ENCODE results near the gene PDXDC1. TPM values are rescaled to one million over a fixed set of nuclear protein-coding genes. Genes with fewer than 3 reads are reported as not detected.
A peak's percentile ranks its signal among the peaks of the same experiment; 100 is the strongest.
"Not testable (repeated sequence)": the region's sequence is repeated elsewhere in the genome, so short reads cannot be mapped to it uniquely, and the experiment has no call there.

Gene PDXDC1
- total RNA-seq, 2 experiments from 2014 or later, result 64.0 to 75.0 TPM

- intact Hi-C loops (cut with DNase I, micrococcal nuclease); H3K27ac Mint-ChIP-seq; ATAC-seq (ENCODE audit: poor library complexity); H3K9me3 ChIP-seq (ENCODE audit: control insufficient read depth in 1 of 2, insufficient read depth in 1 of 2, low read length in 2 of 2); H3K4me1 Mint-ChIP-seq (ENCODE audit: low read depth); DNase-seq; H3K4me3 Mint-ChIP-seq; H3K27me3 ChIP-seq (ENCODE audit: control insufficient read depth in 1 of 2, insufficient read depth in 2 of 2, low read length in 2 of 2); H3K4me1 ChIP-seq (ENCODE audit: insufficient read depth, low read length); H3K9me3 Mint-ChIP-seq; POLR2A ChIA-PET; CTCF ChIA-PET; H3K4me3 ChIP-seq (ENCODE audit: low read length); H3K27ac ChIP-seq (ENCODE audit: low read depth in 1 of 2, low read length in 2 of 2); H3K27me3 Mint-ChIP-seq: not testable (repeated sequence)
- H3K36me3 ChIP-seq (ENCODE audit: insufficient read depth, low read length), result peaks cover 40% of the 10 kb centered on the region
- H3K36me3 Mint-ChIP-seq (ENCODE audit: low read depth), result peaks cover 83% of the 10 kb centered on the region
Measured at GRCh38 chr16:15065961-15066360, 91.1 kb downstream of the PDXDC1 start.

DNA sequence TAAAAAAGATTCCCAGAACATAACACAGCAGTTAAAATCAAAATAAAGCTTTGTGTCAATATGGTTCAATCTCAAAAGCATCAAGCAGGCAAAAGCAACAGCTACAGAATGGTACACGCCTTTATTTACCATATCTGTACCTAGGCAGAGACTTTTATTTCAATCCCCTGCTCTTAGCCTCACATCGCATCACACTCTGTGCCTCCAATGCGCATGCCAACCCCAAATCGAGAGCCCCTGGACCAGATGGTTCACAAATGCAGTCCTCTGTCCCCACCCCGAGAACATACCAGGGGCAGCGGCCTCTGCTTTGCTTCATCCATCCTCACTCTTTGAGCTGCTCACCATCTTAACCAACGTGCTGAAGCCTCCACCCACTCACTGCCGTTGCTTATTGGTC, 91.9 kb downstream of the PDXDC1 start:
- intact Hi-C loops (cut with DNase I, micrococcal nuclease); ATAC-seq (ENCODE audit: poor library complexity); H3K27ac ChIP-seq (ENCODE audit: low read depth in 1 of 2, low read length in 2 of 2); H3K27me3 Mint-ChIP-seq; H3K4me3 ChIP-seq (ENCODE audit: low read length); DNase-seq; H3K4me1 ChIP-seq (ENCODE audit: insufficient read depth, low read length); H3K9me3 Mint-ChIP-seq; H3K4me1 Mint-ChIP-seq (ENCODE audit: low read depth); POLR2A ChIA-PET; H3K27ac Mint-ChIP-seq; H3K27me3 ChIP-seq (ENCODE audit: control insufficient read depth in 1 of 2, insufficient read depth in 2 of 2, low read length in 2 of 2); H3K4me3 Mint-ChIP-seq; CTCF ChIA-PET; H3K9me3 ChIP-seq (ENCODE audit: control insufficient read depth in 1 of 2, insufficient read depth in 1 of 2, low read length in 2 of 2): not testable (repeated sequence)
- peaks cover 35% of the 10 kb centered on the region for H3K36me3 ChIP-seq (ENCODE audit: insufficient read depth, low read length)
- H3K36me3 Mint-ChIP-seq (ENCODE audit: low read depth), result peaks cover 80% of the 10 kb centered on the region

DNA sequence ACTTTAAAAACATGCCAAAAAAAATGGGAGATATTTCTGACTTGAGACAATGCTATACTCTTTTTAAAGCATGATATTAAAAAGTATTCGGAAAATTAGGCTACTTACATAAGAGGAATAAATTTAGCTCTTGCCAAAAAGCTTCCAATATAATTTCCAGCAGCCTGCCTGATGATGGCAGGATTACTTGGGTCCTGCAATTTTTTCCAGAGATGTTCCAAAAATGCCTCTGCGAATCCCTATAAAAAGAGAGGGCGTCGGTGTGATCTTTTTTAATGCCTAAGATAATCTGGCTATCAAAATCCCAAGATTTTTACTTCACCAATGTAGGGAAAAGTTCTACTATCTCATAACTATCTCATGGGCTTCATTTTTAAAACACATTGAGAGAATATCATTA, 96.2 kb downstream of the PDXDC1 start:
- H3K4me3 Mint-ChIP-seq; H3K27me3 Mint-ChIP-seq; H3K27ac ChIP-seq (ENCODE audit: low read depth in 1 of 2, low read length in 2 of 2); H3K4me1 Mint-ChIP-seq (ENCODE audit: low read depth); H3K4me3 ChIP-seq (ENCODE audit: low read length); ATAC-seq (ENCODE audit: poor library complexity); POLR2A ChIA-PET; H3K9me3 ChIP-seq (ENCODE audit: control insufficient read depth in 1 of 2, insufficient read depth in 1 of 2, low read length in 2 of 2); H3K9me3 Mint-ChIP-seq; intact Hi-C loops (cut with DNase I, micrococcal nuclease); H3K27ac Mint-ChIP-seq; DNase-seq; H3K4me1 ChIP-seq (ENCODE audit: insufficient read depth, low read length); H3K27me3 ChIP-seq (ENCODE audit: control insufficient read depth in 1 of 2, insufficient read depth in 2 of 2, low read length in 2 of 2): not testable (repeated sequence)
- CTCF ChIA-PET, result interaction anchor here (1.3 kb wide), 1 partner anchor 785 kb away, joined by 3 read pairs; no protein-coding TSS in a partner anchor
- peaks cover 79% of the 10 kb centered on the region for H3K36me3 Mint-ChIP-seq (ENCODE audit: low read depth)
- H3K36me3 ChIP-seq (ENCODE audit: insufficient read depth, low read length), result peaks cover 46% of the 10 kb centered on the region

DNA sequence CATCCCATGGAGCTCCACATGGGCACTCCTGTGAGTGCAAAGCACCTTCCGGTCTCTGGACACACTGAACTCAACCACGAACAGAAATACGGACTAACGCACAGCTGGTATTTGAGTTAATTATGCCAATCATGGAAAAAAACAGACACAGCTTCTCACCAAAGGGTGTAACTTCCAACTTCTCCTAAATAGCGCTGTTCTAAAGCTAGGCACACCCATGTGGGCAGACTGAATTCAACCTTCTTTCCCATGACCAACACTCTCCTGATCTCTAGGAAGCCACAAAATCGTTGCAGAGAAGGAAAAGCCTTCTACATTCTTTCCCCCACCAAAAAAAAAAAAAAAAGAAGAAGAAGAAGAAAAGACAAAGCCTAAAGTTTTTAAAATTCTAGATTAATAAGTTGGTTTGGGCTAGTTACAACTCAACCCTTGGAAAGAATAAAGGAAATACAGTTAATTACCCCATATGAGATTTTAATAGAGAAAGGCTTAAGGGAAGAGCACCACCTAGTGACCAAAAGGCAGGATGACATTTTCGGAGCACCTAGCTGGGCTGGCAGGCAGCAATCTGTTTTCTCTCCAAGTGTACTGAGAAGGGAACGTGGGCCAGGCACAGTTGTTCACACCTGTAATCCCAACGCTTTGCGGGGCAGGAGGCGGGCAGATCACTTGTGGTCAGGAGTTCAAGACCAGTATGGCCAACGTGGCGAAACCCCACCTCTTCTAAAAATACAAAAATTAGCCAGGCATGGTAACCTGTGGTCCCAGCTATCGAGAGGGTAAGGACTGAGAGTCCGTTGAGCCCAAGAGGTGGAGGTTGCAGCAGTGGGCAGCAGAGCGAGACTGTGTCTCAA, 97.3 kb downstream of the PDXDC1 start:
- H3K4me3 Mint-ChIP-seq; H3K4me1 Mint-ChIP-seq (ENCODE audit: low read depth); H3K27ac ChIP-seq (ENCODE audit: low read depth in 1 of 2, low read length in 2 of 2); POLR2A ChIA-PET; intact Hi-C loops (cut with DNase I, micrococcal nuclease); H3K9me3 Mint-ChIP-seq; H3K27me3 Mint-ChIP-seq; H3K27me3 ChIP-seq (ENCODE audit: control insufficient read depth in 1 of 2, insufficient read depth in 2 of 2, low read length in 2 of 2); H3K27ac Mint-ChIP-seq; DNase-seq; H3K9me3 ChIP-seq (ENCODE audit: control insufficient read depth in 1 of 2, insufficient read depth in 1 of 2, low read length in 2 of 2); H3K4me1 ChIP-seq (ENCODE audit: insufficient read depth, low read length); H3K4me3 ChIP-seq (ENCODE audit: low read length): not testable (repeated sequence)
- peak; percentile 83 for ATAC-seq (ENCODE audit: poor library complexity)
- peaks cover 50% of the 10 kb centered on the region for H3K36me3 ChIP-seq (ENCODE audit: insufficient read depth, low read length)
- CTCF ChIA-PET, result interaction anchor here (0.7 to 1.3 kb wide), 3 partner anchors 15 to 786 kb away, joined by 3 read pairs; no protein-coding TSS in a partner anchor
- TF ChIP-seq, protein P1, sequence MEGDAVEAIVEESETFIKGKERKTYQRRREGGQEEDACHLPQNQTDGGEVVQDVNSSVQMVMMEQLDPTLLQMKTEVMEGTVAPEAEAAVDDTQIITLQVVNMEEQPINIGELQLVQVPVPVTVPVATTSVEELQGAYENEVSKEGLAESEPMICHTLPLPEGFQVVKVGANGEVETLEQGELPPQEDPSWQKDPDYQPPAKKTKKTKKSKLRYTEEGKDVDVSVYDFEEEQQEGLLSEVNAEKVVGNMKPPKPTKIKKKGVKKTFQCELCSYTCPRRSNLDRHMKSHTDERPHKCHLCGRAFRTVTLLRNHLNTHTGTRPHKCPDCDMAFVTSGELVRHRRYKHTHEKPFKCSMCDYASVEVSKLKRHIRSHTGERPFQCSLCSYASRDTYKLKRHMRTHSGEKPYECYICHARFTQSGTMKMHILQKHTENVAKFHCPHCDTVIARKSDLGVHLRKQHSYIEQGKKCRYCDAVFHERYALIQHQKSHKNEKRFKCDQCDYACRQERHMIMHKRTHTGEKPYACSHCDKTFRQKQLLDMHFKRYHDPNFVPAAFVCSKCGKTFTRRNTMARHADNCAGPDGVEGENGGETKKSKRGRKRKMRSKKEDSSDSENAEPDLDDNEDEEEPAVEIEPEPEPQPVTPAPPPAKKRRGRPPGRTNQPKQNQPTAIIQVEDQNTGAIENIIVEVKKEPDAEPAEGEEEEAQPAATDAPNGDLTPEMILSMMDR (IDR thresholded peaks at IDR 0.05), result peak; percentile 68
- H3K36me3 Mint-ChIP-seq (ENCODE audit: low read depth), result peaks cover 79% of the 10 kb centered on the region

All from CD4-positive, alpha-beta T cell (primary cell).